ENCODE measurements around the gene WDFY4.

The WDFY4 gene

DNA sequence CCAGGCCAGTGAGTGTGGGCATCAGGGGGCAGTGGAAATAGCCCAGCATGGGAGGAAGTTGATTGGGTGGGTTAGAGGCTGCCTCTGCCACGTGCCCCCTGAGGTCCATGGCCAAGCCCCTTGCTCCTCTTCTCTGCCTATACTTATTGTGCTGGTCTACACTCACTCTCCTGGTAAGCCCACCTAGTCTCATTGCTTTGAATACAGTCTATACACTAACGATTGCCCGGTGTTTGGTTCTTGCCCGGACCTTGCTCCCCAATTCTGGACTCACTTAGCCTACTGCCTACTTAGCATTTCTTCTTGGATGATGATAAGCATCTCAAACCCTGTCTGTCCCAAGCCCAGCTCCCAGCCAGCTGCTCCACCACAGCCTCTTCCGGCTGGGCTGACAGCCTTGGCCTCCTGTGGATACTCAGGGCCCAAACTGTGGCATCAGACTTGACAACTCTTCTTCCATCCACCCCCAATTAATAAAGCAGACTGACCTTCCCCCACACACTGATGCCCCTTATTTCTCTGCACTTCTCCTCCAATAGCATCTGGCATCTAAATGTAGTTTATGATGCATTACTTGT lies 244.8 kb downstream of the WDFY4 start:
- H3K18ac ChIP-seq (ENCODE audit: low read depth in 1 of 2, low read length in 2 of 2) = no peak overlapping the region
- no peak overlapping the region for H3K4ac ChIP-seq (ENCODE audit: low read depth in 1 of 2, low read length in 2 of 2)
- no peaks in the 10 kb centered on the region for H3K9me3 ChIP-seq (ENCODE audit: control insufficient read depth, low read length)
- no peak for DNase-seq
- no peaks in the 10 kb centered on the region for H3K4me1 ChIP-seq (ENCODE audit: control insufficient read depth, insufficient read depth, low read depth, low read length)
- H3K27ac ChIP-seq (ENCODE audit: low read length, poor library complexity, severe bottlenecking) = no peak overlapping the region
- no peak overlapping the region for H4K91ac ChIP-seq (ENCODE audit: low read length)
- H3K14ac ChIP-seq (ENCODE audit: low read length in 2 of 2) = no peak overlapping the region
- H3K4me2 ChIP-seq (ENCODE audit: low read length, poor library complexity, severe bottlenecking) = no peak overlapping the region
- H3K36me3 ChIP-seq (ENCODE audit: control insufficient read depth in 1 of 2, insufficient read depth in 2 of 2, low read depth in 1 of 2, low read length in 2 of 2) = no peaks in the 10 kb centered on the region
- H2BK5ac ChIP-seq (ENCODE audit: low read depth, low read length, poor library complexity, severe bottlenecking) = no peak overlapping the region
- no peak overlapping the region for H3K4me3 ChIP-seq (ENCODE audit: insufficient read depth in 1 of 2, low read depth in 1 of 2, low read length in 2 of 2)
- H2AK5ac ChIP-seq (ENCODE audit: low read length, severe bottlenecking) = no peak overlapping the region
- WGBS = 56% methylated on average over 5 of the region's 5 CpGs
- H2AFZ ChIP-seq (ENCODE audit: low read depth, low read length) = no peak overlapping the region
- peaks cover 3 to 65% of the 10 kb centered on the region in 2 experiments for H3K27me3 ChIP-seq (ENCODE audit: control insufficient read depth in 1 of 2, insufficient read depth in 1 of 2, low read length in 2 of 2)
- H3K79me1 ChIP-seq (replicated peaks; ENCODE audit: low read length, poor library complexity, severe bottlenecking) = no peaks in the 10 kb centered on the region
- no peak overlapping the region for H2BK15ac ChIP-seq (ENCODE audit: low read depth, poor library complexity, severe bottlenecking)
- no peak overlapping the region for H3K9ac ChIP-seq (ENCODE audit: low read length)
- H2BK120ac ChIP-seq (ENCODE audit: low read depth, low read length) = no peak overlapping the region
- H2BK12ac ChIP-seq (ENCODE audit: low read length in 2 of 2) = no peak overlapping the region
- H4K8ac ChIP-seq (ENCODE audit: low read length) = no peak overlapping the region
- H3K23ac ChIP-seq (ENCODE audit: low read length in 2 of 2) = no peak overlapping the region

DNA sequence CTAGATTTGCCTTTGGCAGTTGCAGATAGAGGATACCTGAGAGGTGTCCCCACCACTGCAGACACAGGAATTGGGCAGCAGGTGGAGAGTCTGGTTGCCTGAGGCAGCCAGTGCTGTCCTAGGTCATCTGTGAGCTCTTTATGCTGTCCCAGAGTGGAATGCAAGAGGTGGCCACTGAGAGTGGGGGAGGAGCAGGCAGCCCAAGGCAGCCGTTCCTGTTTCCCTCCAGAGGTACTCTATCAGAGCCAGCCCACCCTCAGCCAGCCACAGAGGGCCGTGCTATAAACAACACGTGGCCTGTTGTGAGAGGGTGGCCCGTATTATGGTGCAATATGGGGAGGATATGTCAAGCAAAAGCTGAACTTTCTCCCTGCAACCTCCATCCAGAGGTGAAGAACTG lies 246.5 kb downstream of the WDFY4 start:
- Histone ChIP-seq H3K18ac (ENCODE audit: low read depth in 1 of 2, low read length in 2 of 2) (no peak overlapping the region), H3K4me1 (ENCODE audit: control insufficient read depth, insufficient read depth, low read depth, low read length) (no peaks in the 10 kb centered on the region), H3K27me3 (ENCODE audit: control insufficient read depth in 1 of 2, insufficient read depth in 1 of 2, low read length in 2 of 2) (peaks cover 11 to 60% of the 10 kb centered on the region in 2 experiments), H3K14ac (ENCODE audit: low read length in 2 of 2) (no peak overlapping the region), H3K4me3 (ENCODE audit: insufficient read depth in 1 of 2, low read depth in 1 of 2, low read length in 2 of 2) (no peak overlapping the region), H2AFZ (ENCODE audit: low read depth, low read length) (no peak overlapping the region), H3K4me2 (ENCODE audit: low read length, poor library complexity, severe bottlenecking) (no peak overlapping the region), H3K4ac (ENCODE audit: low read depth in 1 of 2, low read length in 2 of 2) (no peak overlapping the region), H2BK15ac (ENCODE audit: low read depth, poor library complexity, severe bottlenecking) (no peak overlapping the region), H4K8ac (ENCODE audit: low read length) (no peak overlapping the region), H2BK12ac (ENCODE audit: low read length in 2 of 2) (no peak overlapping the region), H3K9ac (ENCODE audit: low read length) (no peak overlapping the region), H2BK120ac (ENCODE audit: low read depth, low read length) (no peak overlapping the region), H3K79me1 (replicated peaks; ENCODE audit: low read length, poor library complexity, severe bottlenecking) (no peaks in the 10 kb centered on the region), H3K9me3 (ENCODE audit: control insufficient read depth, low read length) (no peaks in the 10 kb centered on the region), H4K91ac (ENCODE audit: low read length) (no peak overlapping the region), H2AK5ac (ENCODE audit: low read length, severe bottlenecking) (no peak overlapping the region), H2BK5ac (ENCODE audit: low read depth, low read length, poor library complexity, severe bottlenecking) (no peak overlapping the region), H3K23ac (ENCODE audit: low read length in 2 of 2) (no peak overlapping the region), H3K36me3 (ENCODE audit: control insufficient read depth in 1 of 2, insufficient read depth in 2 of 2, low read depth in 1 of 2, low read length in 2 of 2) (no peaks in the 10 kb centered on the region), H3K27ac (ENCODE audit: low read length, poor library complexity, severe bottlenecking) (no peak overlapping the region)
- no peak for DNase-seq
- 83% methylated on average over 1 of the region's 4 CpGs for WGBS

- Histone ChIP-seq H3K9ac (ENCODE audit: low read length) (no peak overlapping the region), H2AFZ (ENCODE audit: low read depth, low read length) (no peak overlapping the region), H2BK15ac (ENCODE audit: low read depth, poor library complexity, severe bottlenecking) (no peak overlapping the region), H3K9me3 (ENCODE audit: control insufficient read depth, low read length) (no peaks in the 10 kb centered on the region), H4K8ac (ENCODE audit: low read length) (no peak overlapping the region), H3K27ac (ENCODE audit: low read length, poor library complexity, severe bottlenecking) (no peak overlapping the region), H3K4me1 (ENCODE audit: control insufficient read depth, insufficient read depth, low read depth, low read length) (no peaks in the 10 kb centered on the region), H2AK5ac (ENCODE audit: low read length, severe bottlenecking) (no peak overlapping the region), H3K36me3 (ENCODE audit: control insufficient read depth in 1 of 2, insufficient read depth in 2 of 2, low read depth in 1 of 2, low read length in 2 of 2) (no peaks in the 10 kb centered on the region), H3K4me2 (ENCODE audit: low read length, poor library complexity, severe bottlenecking) (no peak overlapping the region), H3K4me3 (ENCODE audit: insufficient read depth in 1 of 2, low read depth in 1 of 2, low read length in 2 of 2) (no peak overlapping the region), H3K14ac (ENCODE audit: low read length in 2 of 2) (no peak overlapping the region), H2BK120ac (ENCODE audit: low read depth, low read length) (no peak overlapping the region), H2BK12ac (ENCODE audit: low read length in 2 of 2) (no peak overlapping the region), H3K18ac (ENCODE audit: low read depth in 1 of 2, low read length in 2 of 2) (no peak overlapping the region), H4K91ac (ENCODE audit: low read length) (no peak overlapping the region), H3K79me1 (replicated peaks; ENCODE audit: low read length, poor library complexity, severe bottlenecking) (no peaks in the 10 kb centered on the region), H3K27me3 (ENCODE audit: control insufficient read depth in 1 of 2, insufficient read depth in 1 of 2, low read length in 2 of 2) (peaks cover 10 to 46% of the 10 kb centered on the region in 2 experiments), H3K23ac (ENCODE audit: low read length in 2 of 2) (no peak overlapping the region), H3K4ac (ENCODE audit: low read depth in 1 of 2, low read length in 2 of 2) (no peak overlapping the region), H2BK5ac (ENCODE audit: low read depth, low read length, poor library complexity, severe bottlenecking) (no peak overlapping the region)
- no peak for DNase-seq
- WGBS = 77% methylated on average over 7 of the region's 7 CpGs
These were observed 248.4 kb downstream of the WDFY4 start for GRCh38 chr10:48932831-48933664.

DNA sequence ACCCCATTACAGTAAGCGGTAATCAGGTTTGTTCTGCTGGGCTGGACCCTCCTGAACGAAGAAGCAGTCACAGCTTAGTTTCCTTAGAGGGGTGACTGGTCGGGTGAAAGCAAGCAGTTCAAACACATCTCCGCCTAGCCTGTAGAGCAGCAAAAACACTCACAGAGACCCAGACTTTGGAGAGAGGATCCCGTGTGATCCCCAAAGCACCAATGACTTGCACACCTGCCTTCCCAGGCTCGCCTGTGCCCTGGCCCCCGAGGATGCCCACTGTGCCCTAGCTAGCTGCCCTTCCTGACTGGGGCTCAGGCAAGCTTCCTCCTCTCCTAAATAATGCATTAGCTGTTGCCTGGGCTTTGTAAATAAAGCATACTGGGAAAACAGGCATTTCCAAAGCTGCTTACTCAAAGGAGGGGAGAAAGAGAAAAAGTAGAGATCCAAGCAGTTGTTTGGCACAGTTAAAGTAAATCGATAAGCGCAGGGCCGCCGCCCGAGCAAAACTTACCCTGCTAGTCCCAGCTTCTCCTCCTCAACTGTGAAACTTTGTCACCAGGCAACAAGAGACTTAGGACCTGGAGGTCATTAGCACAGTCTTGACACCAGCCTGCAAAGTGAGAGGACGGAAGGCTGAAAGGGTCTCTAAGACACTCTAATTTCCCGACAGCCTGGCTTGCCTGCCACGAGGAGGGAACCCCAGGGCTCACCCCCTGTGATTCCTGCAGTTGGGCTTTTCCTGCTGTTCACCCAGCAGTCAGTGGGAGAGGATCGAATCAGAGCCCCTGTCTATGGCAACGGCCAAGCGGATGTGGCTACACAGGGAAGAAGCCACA lies 250.2 kb downstream of the WDFY4 start:
- Histone ChIP-seq H3K9ac (ENCODE audit: low read length) (no peak overlapping the region), H3K27ac (ENCODE audit: low read length, poor library complexity, severe bottlenecking) (no peak overlapping the region), H3K36me3 (ENCODE audit: control insufficient read depth in 1 of 2, insufficient read depth in 2 of 2, low read depth in 1 of 2, low read length in 2 of 2) (no peaks in the 10 kb centered on the region), H2BK120ac (ENCODE audit: low read depth, low read length) (no peak overlapping the region), H3K27me3 (ENCODE audit: control insufficient read depth in 1 of 2, insufficient read depth in 1 of 2, low read length in 2 of 2) (peaks cover 10 to 42% of the 10 kb centered on the region in 2 experiments), H3K23ac (ENCODE audit: low read length in 2 of 2) (no peak overlapping the region), H3K4me3 (ENCODE audit: insufficient read depth in 1 of 2, low read depth in 1 of 2, low read length in 2 of 2) (no peak overlapping the region), H4K8ac (ENCODE audit: low read length) (no peak overlapping the region), H3K4ac (ENCODE audit: low read depth in 1 of 2, low read length in 2 of 2) (no peak overlapping the region), H2AFZ (ENCODE audit: low read depth, low read length) (no peak overlapping the region), H3K4me1 (ENCODE audit: control insufficient read depth, insufficient read depth, low read depth, low read length) (no peaks in the 10 kb centered on the region), H3K79me1 (replicated peaks; ENCODE audit: low read length, poor library complexity, severe bottlenecking) (no peaks in the 10 kb centered on the region), H3K14ac (ENCODE audit: low read length in 2 of 2) (no peak overlapping the region), H3K9me3 (ENCODE audit: control insufficient read depth, low read length) (no peaks in the 10 kb centered on the region), H2BK5ac (ENCODE audit: low read depth, low read length, poor library complexity, severe bottlenecking) (no peak overlapping the region), H3K4me2 (ENCODE audit: low read length, poor library complexity, severe bottlenecking) (no peak overlapping the region), H2BK12ac (ENCODE audit: low read length in 2 of 2) (no peak overlapping the region), H3K18ac (ENCODE audit: low read depth in 1 of 2, low read length in 2 of 2) (no peak overlapping the region), H4K91ac (ENCODE audit: low read length) (no peak overlapping the region), H2BK15ac (ENCODE audit: low read depth, poor library complexity, severe bottlenecking) (no peak overlapping the region), H2AK5ac (ENCODE audit: low read length, severe bottlenecking) (no peak overlapping the region)
- WGBS = 64% methylated on average over 15 of the region's 18 CpGs
- no peak for DNase-seq
